HG03045 (cell line): ENCODE data around the gene EGFLAM.

Experiments
- ATAC-seq: cut with Tn5 transposase; IDR thresholded peaks from one replicate; pipeline ENCODE4 v1.9.1; 2021; ENCODE audit warnings: mild to moderate bottlenecking, moderate library complexity; ENCODE audit not compliant: unreplicated experiment

EGFLAM gene

DNA sequence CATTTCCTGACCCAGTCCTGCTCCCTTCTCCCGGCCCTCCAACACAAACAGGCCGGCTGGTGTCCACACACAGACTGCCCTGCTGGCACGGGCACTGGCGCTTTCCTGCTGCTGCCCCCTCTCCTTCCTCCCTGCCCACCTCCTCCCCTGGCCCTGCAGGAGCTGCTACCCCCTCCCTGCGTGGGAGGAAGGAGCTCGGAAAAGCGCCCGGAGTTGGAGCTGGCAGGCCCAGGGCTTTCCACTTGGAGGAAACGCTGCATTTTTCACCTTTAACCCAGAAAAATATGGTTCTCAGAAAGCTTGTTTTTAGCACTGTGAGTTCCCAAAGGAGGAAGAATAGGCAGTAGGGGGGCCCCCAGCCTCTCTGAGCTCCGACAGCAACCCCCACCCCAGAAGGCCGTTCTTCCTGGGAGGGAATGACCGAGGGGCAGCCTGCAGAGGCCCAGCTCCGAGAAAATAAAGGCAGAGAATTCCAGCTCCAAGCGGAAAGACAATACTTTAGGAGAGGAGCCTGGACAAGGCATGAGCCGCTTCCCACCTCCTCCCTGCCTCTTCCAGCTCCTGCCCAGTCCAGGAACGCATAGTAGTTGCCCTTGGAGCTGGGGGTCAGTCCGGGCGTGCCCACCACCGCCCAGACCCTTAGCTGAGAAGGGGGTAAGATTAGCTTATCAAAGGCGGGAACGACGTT lies 209.1 kb downstream of the EGFLAM start:
- no peak for ATAC-seq

DNA sequence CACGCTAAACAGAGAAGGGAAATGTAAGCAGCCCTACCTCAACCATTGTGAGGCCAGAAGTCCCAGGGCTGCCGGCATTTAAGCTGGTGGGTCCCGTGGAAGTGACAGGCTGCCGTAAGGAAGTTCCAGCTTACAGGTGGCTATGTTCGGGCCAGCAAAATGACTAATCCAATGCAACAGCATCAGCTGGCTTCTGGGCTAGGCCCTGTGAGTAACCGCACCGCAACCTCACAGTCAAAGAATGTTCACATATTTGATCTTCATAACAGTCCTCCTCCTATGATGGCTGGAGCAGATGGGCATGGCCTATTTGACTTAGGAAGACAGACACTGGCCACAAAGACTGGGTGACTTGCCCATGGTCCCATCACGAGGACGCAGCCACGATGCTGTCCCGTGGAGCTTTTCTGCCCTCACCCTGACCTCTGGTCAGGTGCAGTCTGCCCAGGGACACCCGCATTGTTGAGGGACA lies 209.9 kb downstream of the EGFLAM start:
- ATAC-seq: no peak

DNA sequence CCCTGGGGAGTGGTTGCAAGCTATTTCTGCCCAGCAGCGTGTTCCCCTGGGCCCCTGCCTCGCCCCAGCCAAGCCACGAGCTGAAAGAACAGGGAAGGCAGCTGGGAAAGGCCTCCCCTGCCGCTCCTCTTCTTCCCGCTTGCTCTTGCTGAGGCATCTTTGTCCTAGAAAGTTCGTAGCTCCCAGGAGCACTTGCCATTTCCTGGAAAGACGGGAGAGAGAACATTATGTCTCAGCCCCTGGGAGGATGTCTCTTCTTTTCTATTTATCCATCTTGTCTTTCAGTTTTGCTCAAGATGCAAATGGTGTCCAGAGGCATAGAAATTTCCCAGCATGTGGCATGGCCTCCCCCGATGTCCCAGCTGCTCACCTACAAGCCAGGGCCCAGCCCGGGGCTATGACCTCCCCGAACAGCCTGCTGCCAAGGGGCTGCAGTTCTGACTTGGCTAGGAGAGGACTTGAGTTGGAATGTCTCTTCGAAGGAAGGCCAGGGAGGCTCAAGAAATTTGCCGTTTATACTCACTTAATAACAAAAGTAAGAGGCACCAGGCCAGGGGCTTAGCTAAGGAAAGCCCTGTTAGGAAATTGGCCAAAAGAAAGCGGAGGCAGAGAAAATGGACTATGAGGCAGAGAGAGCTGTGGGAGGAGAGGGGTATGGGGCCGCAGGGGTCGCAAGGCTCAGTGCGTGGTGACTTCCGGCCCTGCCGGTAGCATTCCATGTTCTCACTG lies 210.8 kb downstream of the EGFLAM start:
- ATAC-seq: no peak

DNA sequence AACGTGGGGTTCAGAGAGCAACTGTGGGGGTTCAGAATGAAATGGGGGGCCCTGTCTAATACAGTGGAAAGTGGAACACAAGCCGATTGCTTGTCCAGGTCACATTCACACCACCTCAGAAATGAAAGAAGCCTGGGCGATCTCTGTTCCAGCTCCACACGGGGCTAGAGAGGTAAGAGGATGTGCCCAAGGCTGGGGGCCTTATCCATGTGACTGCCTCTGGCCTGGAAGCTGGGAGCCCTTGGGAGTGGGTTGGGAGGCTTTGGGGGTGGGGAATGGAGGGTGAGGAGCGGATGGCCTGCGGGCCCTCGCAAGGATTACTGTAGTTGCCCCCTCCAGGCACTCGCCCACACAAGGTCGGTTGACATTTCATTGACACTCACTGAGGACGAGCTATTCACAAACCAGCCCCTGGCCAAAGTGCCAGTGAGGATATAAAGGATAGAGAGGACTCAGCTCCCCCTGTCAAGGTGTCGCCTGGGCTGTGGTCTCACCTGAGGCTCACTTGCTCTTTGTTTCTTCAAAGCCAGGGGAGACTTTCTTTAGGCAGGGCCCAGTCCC lies 211.4 kb downstream of the EGFLAM start:
- no peak for ATAC-seq

DNA sequence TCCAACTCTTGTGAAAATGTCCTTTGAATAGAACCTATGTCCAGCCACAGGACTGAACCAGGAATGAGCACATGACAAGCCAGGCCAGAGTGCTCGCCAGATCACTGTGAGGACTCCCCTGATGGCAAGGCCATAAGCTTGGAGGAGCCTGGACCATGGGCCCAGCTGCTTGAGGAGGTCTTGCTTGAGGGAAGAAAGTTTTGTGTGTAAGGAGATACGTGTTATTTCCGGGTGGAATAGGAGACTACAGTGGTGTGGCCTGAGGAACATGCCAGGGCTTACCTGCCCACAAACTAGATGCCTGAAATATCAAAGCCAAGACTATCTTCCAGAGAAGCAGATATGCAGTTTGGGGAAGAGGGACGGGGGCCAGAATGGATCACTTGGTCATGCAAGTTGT lies 213.3 kb downstream of the EGFLAM start:
- ATAC-seq: no peak

DNA sequence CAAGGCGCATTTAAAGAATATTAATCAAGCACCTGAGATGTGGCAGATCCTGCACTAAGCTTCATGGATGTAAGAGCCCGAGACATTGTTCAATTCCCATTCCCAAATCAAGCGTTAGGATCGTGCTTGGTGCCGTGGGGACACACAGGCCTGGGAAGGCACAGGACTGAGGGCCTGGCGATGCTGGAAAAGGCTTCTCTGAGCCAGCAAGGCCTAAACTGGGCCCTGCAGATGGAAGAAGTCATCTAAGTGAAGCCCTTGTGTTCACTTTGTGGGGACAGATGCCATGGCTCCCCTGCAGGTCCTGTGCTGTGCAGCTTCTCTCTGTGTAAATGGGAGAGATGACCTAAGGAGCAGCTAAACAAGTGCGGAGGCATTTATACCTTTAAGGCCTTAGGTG lies 214.2 kb downstream of the EGFLAM start:
- no peak for ATAC-seq

DNA sequence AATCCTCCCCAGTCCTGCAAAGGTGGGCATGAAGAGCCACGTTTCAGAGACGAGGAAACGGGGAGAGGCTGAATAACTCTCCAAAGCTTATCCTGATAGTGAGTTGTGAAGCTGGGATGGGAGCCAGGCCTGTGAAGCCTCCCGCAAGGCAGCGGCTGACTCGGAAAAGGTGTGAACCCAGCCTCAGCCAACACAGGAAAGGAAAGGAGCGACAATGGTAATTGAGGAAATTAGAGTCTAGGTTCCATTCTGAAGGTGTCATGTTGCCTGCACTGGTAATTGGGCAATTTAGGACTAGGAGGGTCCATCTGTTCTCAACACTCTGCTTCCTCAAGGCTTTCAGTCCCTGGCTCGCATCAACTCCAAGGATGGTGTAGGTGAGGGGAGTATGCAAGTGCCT lies 214.6 kb downstream of the EGFLAM start:
- no peak for ATAC-seq

DNA sequence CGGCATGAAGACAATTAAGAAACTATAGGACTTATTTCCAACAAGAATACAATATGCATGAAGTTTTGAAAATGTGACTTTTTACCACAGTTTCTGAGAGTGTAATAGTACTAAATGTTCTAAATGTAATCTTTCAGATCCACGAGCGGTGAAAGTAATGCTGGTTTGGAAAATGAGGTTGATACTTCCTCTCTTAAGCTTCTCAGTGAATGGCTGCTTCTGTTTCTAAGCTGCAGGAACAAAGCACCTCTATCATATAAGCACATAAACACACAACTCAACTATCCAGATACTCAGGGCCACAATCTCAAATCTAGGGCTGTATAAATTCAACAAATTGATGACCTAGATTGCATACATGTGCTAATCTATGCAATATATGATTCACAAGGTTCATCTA lies 219.8 kb downstream of the EGFLAM start:
- ATAC-seq: no peak

DNA sequence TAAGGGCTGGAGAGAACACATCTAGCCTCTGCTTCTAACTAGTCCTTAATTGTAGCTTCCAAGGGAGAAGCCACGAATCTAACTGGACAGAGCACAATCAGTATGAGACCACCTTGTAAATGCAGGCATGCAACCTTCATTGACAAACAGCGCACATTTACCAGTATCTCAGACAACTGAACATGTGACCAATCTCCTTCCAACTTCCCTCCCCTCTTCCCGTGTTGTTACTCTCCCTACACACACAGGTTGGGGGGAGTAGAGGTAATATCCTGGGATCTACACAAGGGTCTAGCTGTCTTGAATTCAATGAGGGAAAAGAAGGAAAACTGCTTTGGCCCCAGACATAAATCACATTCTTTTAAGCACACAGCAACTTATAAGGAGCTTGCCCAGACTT lies 220.5 kb downstream of the EGFLAM start:
- no peak for ATAC-seq

DNA sequence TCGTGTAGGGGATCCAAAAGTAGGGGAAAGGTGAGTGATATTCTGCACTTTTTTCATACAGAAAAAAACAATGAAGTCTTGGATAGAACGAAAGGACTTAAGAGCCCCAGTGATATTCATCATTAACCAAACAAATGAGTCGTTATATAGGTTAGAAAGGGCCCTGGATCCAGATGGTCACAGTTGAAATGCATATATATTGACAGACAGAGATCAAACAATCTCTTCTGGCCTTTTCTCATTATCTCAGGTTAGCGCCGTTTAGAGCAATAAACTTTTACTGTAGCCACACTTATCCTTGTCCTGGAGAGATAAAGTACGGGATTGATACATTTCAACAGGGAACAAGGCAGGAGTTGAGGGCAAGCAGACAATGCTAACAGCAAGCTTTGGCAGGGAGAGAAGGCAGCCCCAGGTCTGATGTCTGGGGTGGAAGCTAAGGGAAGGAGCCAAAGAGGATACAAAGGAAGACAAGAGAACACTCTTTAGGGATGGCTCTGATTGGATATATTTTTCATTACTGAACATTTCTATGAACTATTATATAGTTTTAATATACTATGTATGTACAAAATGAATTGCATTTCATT lies 221.1 kb downstream of the EGFLAM start:
- ATAC-seq: no peak

DNA sequence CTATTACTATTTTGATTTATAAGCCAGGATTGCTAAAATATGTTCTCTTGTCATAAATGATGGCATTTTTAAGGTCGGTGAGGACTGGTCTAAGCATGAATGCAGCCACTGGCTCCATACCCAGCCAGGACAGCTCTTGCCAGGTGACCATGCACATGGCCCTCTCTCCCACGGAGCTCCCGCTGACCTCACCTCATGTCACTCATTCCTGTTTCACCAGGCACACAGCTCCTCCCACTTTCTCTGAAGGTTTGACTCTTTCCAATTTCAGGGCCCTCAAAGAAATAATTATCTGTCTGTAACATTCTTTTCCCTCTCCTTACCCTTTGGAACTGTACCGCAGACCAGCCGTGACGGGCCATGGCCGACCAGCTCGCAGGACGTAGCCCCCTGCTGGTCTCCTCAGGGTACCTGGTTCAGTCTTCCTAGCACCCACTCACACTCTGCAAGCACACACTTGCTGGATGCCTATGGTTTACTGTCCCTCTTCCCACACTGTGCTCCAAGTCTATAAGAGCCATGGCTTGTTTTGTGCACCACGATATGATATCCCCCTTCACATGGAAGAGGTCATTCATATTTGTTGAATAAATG lies 225.5 kb downstream of the EGFLAM start:
- no peak for ATAC-seq

DNA sequence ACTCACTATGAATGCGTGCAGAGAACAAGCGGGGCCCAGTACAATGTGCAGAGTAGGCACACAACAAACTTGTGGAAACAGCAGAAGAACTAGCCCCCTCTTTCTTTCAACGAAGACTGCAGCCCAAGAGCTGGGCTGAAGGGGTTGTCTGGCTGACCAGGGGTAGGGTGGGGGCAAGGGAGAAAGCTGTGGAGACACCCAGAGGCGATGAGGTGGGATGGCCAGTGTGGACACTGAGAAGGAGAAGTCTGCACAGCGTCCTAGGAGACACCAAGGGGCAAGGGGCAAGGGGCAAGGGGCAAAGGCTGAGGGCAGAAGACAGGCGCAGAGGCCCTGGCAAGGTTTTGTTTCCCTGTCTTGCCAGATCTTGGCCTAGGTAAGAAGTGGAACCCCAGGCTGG lies 235.8 kb downstream of the EGFLAM start:
- no peak for ATAC-seq

DNA sequence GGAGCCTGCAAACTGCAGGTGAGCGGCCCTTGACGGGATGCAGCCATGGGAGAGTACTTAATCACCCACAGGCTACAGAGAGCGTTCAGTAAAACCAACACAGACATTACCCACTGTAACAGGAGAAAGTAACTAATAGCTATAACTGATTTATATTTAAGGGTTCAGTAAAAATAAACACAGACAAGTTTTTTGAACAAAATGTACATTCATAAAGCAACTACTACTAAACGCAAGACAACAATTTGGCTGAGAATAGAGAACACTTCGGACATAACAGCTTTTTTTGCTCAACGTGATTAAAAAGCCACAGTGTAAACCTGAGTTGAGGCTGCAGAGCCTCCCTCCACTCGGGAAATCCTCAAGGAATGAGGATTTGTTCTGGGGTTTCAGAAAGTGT lies 236.4 kb downstream of the EGFLAM start:
- no peak for ATAC-seq

DNA sequence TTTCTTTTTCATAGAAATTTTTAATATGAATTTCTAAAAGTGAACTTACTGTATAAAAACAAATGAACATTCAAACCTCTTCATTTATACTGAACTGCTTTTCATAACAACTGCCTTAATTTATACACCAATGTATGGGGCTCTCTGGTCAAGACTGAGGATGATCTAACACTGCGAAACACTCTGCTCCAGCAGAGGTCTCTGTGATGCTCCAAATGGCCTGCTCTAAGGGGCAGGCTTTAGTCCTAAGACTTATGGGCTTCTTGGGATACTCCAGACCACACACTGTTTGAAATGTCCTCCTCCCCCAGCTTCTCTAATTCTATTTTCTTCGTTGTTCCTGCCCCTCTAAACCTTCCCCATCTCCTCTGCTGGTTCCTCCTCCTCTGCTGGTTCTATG lies 239.6 kb downstream of the EGFLAM start:
- ATAC-seq: no peak

DNA sequence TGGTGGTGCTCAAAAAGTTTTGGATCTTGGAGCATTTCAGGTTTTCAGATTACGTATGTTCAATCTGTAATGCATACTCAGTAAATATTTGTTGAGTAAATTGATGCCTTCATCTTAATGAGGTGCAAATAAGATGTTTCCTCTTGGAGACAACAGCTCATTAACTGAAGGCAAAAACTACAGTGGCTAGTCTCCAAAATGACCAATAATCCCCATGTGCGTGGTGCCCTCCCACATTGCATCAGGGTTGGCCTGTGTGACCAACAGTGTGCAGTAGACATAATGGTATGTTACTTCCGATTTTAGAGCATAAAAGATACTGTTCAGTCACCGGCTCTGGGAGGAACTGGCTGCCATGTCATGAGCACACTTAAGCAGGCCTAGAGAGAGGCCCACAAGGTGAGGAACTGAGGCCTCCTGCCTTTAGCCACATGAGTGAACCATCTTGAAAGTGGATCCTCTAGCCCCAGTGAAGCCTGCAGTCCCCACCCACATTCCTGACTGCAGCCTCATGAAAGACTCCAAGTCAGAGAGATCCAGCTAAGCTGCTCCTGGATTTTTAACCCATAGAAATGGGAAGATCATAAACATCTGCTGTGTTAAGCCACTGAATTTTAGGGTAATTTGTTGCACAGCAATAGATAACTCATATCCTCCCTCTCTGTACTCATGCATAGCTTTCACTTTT lies 242.4 kb downstream of the EGFLAM start:
- no peak for ATAC-seq

DNA sequence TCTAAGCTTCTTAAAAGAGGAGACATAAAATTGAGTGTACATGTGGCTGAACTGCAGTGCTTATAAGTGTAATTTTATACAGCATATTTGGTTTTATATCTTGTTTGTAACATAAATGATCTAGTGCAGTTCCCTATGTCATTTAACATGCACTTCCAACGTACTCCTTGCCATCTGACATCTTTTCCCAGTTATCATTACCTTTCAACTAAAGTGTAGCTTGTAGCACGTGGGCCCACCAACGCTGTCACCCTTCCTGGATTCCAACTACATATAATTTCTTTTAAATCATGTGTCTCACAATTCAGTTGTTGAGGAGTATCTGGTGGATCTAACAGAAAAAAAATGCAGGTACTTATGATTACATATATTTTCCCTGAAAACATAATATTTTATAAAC lies 247.9 kb downstream of the EGFLAM start:
- no peak for ATAC-seq

DNA sequence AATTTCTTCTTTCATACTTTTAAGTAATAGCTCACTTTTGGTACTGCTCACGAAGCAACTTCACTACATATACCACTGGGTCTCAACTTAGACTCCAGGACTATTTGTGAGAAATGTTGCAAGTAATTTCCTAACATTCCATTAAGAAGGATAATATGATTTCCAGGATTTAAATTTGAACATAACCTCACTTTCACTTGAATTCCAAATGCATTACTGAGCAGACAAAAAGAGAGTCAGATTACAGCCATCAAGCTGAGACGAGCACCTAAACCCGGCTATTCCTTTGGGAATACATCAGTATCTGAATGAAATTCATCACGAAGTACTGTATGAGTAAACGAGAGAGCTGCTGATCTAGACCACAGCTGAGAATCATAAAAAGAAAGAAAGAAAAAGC lies 250.8 kb downstream of the EGFLAM start:
- no peak for ATAC-seq
